Neural cell (in vitro differentiated cells): ENCODE results near the gene RAE1. TPM values are rescaled to one million over a fixed set of nuclear protein-coding genes. Genes with fewer than 3 reads are reported as not detected.

Source experiments
- polyA plus RNA-seq: library from polyadenylated mRNA; depleted of rRNA; stranded (reverse); fragments of >200 nt; gene quantifications from 2 replicates; pipeline ENCODE4 v1.2.3, GENCODE V29; 2014
- small RNA-seq, 3 experiments: library from RNA; depleted of rRNA; stranded (forward); fragments of <200 nt; gene quantifications; one replicate each; pipeline ENCODE3, GENCODE V24; 2012

Gene RAE1
- polyA plus RNA-seq, 1 donor from 2014 or later, result 134 TPM

Small RNA genes within 50 kb of the gene (small RNA-seq; reads per million reads assigned to genes)
- gene MIR4325 (0 reads per million in 3 experiments), gene RF00019 (0 to 1.2 (median 0) reads per million in 3 experiments), gene RPL39P39 (0 reads per million in 3 experiments)

Other genes with a start within 250 kb of the RAE1 start
- gene BMP7, start 84.6 kb upstream of the RAE1 start, polyA plus RNA-seq, result 3.2 and 3.6 TPM in 2 replicates
- gene SPO11, start 21.5 kb upstream of the RAE1 start, polyA plus RNA-seq, result not detected in 2 replicates
- gene RBM38, start 40.1 kb downstream of the RAE1 start, polyA plus RNA-seq, result 19.0 and 21.5 TPM in 2 replicates
- gene CTCFL, start 173.9 kb downstream of the RAE1 start, polyA plus RNA-seq, result not detected in 2 replicates
- gene PCK1, start 209.9 kb downstream of the RAE1 start, polyA plus RNA-seq, result 0.24 TPM in 1 of 2 replicates, not detected in the other